HG02678 (cell line): Measurements from ENCODE around the gene CAPZB.

Experiments used
- ATAC-seq: cut with Tn5 transposase; IDR thresholded peaks from one replicate; pipeline ENCODE4 v1.9.1; 2021; ENCODE audit warnings: mild to moderate bottlenecking, moderate library complexity; ENCODE audit not compliant: unreplicated experiment

Gene CAPZB

DNA sequence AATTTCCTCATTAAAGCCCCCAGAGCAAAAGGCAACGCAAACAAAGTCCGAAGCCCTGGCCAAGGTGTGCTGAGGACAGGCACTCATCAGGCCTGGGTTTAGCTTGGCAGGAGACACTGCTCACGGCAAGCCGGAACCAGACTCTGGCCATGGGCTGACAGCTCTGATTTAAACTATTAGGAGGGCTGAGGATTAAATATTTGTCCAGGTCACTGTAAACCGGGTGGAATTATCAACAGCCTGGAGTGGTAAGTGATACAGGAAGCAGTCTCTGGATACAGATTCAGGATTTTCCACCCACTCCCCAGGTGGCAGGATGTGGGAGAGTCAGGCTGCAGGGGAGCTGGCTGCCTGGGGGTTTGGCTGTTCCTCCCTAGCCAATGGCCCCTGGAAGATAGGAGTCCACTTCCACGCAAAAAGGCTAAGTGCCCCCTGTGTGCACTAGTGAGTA is 130.8 kb downstream of the CAPZB start:
- ATAC-seq: no peak

DNA sequence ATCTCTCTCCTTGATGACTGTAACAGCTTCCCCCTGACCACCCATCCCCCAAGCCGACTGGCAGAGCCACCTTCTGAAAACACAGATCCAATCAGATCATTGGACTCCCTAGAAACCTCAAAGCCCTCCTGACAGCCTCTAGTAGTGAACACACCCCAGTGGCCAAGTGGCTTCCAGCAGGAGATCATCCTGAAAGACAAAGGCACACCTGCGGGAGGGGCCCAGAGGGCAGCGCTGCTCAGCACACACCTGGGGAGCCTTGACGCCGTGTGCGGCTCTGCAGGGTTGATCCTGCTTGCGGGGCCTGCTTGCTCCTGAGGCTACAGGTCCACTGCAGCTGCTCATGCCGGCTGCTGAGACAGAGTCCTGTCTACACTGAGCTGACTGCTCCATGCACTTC is 131.7 kb downstream of the CAPZB start:
- ATAC-seq: no peak

DNA sequence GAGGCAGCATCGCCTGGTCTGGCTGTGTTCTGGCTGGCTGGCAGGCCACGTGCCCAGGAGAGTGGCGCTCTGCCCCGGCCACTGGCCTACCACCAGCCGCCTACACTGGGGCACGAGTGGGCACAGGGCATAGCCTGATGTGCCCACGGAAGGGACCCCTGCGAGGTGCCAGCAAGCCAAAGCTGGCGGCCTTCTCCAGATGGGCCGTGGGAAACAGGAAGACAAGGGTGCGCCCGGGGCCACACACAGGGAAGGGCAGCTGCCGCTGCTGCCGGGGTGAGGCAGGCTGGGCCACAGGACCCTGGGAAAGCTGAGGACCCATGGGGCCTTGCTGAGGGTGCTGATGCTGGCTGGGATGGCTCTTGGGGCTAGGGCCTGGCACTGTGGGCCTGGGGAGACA is 132.5 kb downstream of the CAPZB start:
- ATAC-seq: no peak

DNA sequence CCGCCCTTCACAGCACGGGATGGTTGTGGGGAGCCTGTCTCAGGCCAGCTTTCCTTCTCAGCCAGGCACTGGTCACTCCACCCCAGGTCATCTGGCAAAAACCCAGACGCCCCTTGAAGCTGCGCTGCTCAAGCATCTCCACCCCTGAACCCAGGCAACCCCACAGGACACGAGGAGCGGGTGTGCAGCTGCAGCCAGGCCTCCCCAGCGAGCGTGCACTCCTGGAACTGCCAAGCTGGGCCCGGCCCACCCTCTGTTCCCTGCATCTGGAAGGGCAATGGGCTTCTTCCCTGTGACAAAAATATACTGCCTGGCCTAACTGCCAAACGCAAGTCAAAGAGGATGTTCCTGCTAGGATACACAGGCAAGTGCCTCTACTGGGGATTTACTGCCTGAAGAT is 133.5 kb downstream of the CAPZB start:
- no peak for ATAC-seq

DNA sequence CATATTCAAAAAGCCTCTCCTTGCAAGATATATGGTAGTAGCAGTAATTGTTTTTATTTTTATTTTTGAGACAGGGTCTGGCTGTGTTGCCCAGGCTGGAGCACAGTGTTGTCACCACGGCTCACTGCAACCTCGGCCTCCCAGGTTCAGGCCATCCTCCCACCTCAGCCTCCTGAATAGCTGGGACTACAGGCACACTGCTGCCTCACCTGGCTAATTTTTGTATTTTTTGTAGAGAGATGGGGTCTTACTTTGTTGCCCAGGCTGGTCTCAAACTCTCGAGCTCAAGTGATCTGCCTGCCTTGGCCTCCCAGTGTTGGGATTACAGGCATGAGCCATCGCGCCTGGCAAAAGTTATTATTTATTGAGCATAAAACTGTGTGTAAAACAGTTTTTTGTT is 134.8 kb downstream of the CAPZB start:
- no peak for ATAC-seq

DNA sequence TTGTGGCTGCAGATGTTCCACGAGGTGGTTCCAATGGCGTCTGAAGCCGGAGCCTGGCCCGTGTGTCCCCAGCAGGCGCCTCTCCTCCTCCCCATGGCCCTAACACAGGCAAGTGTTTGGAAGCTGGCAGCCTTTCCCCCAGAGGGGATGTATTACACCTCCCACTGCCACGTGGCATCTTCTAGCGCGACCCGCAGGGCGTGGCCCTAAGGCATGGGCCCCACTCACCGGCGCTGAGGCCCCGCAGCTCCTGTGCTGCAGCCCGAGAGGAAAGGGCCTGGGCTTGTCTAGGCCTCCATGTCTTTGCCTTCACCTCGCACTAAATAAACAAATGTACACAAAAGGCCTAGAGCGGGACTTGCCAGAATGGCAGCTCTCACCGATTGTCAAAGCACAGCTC is 135.3 kb downstream of the CAPZB start:
- no peak for ATAC-seq

DNA sequence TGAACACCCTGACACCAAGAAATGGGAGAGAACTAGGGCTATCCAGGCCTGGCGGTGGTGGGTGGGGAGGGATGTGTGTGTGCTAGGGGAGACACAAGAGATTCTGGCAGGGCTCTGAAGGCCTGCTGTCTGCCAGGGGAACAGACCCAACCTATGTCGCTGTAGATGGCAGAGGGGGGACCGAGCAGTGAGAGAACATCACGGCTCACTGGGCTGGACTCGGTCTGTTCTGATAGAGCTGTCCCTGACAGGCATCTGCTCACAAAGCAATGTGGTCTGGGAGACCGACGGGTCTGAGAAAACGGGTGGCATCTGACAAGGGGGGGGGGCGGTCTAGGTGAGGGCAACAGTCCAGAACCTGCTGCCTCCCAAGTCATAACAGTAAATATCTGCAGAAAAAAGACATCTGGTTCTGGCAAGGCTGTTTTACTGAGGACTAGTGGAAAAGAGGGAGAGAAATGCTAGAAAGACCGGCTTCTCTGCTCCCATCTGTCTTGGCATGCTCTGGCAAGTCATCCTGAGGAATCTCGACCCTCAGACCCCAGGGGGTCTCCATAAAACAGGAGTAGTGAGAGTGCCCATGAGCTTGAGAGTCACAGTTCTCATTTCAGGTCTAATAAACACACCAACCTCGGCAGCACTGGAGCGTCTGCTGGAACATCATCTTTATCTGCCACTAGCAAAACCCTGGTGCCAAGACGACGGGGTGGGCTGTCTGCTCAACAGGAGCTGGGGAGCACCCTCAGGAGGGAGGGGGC is 136.7 kb downstream of the CAPZB start:
- no peak for ATAC-seq

DNA sequence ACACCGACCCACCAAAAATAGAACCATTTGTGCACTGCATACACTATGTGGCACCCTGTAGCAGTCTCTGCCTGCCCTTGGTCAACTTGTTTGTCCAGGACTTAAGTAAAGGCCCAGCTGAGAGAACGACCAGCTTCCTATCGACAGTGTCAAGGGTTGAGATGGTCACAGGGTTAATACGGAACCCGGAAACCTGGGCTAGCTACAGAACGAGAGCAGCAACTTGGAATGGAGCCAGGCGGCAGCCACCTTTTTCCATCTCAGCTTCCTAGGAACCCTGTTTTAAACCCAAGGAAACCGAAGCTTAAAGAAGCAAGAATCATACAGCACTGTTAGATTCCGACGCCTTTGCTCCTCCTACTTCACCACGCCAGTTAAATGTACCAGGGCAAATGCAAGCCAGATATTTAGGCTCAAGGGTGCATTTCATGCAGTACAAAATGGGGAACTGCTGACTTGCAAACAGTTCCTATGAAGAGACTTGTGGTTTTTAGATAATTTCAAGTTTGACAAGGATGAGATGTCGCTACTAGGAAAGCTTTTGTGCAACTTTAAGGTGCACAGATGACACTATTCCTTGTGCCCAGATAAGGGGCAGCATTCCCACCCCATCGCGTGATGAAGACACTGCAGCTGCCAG is 137.7 kb downstream of the CAPZB start:
- no peak for ATAC-seq

DNA sequence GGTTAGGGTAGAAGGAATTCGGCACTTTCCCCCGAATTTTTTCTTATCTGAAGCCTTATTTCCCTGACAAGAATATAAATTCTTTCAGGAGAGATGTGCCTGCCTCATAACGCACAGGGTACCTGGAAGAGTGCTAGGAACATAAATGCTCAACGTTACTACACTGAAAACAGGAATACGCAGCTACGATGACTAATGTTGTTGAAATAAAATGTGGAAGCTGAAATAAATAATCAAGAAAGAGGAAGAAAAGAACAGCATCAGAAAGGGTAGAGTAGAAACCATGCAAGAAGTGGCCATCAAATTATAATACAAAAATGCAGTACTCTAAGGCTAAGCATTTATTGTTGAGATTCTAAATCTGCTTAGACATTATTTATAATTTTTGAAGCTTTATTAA is 139.3 kb downstream of the CAPZB start:
- ATAC-seq: no peak

DNA sequence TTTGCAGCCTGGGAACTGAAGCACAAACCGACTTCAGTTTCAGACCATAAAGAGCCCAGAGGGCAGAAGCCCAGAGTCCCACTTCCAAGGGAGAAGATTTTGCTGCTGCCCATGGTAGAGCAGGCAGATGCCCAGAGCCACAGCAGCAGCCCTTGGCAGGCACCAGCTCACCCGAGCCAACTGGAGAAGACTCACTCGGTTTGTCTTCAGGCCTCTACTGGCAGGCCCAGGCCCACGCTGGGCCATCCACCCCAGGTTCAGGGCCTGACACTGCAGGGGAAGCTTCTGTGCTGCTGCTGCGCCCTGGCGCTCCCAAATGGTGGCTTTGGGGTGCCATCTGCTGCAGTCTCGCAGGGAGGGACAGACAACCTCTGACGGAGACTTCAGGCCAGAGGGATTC is 139.9 kb downstream of the CAPZB start:
- ATAC-seq: no peak

DNA sequence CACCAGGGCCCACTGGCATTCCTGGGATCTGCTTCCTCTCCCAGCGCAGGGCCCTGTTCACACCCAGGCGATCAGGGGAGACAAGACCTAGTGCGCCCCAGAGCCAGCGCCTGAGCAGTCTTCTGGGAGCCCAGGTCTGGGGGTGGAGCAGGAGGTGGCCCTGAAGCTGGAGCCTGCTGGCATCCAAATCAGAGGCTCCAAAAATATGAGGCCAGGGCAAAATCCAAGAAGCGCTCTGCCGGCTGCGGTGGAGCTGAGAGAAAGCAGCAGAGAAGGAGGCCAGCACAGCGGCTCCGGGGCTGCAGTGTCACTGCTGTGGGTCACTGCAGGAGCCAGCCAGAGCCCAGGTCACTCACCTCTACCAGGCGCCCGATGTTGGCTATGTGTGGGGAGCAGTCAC is 140.5 kb downstream of the CAPZB start:
- no peak for ATAC-seq

DNA sequence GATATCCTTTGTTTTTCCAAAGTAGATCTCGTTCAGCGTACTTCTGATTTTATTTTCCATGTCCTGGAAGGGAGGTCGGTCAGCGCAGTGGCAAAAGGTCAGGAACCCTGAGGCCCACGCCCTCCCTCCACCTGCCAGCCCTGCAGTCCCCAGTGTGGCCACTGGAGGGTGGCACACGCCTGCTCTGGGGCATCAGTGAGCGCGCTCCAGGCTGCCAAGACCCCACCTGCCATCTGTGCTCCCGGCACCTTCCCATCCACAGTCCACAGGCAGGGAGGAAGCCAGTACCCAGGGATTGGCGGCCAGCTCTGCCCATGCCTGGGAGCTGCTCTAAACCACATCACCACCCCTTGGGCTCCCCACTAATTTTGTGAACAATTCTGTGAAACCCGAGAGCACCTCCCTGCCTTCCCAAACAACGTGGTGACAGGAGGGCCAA is 140.9 kb downstream of the CAPZB start:
- no peak for ATAC-seq

DNA sequence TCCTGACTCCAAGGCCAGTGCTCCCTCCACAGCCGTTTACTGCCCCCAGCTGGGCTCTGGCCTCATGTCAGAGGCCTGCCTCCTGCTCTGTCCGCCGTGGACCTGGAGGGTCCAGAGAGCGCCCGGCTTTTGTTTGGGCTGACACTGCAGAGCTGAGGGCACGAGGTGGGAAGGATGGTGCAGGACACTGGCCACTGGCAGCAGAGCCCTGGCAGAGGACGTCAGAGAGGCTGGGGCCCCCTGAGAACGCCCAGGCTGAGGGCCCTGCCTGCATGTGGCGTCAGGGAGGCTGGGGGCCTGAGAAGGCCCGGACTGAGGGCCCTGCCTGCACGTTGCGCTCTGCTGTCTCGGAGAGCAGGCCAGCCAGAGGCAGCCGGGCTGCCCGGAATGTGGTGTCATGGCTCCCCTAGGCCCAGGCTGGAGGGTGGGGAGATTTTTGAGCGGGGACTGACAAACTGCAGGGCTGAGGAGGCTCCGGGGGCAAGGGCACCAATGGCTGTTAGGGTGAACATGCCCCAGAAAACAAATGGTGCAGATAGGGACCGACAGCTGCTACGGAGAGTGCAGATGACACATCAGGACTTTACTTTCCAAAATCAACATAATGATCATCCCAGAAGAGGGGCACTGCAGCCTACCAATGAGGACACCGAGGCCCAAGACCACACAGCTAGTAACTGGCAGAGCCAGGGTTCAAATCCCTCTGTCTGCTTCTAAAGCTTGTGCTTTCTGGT is 141.6 kb downstream of the CAPZB start:
- no peak for ATAC-seq

DNA sequence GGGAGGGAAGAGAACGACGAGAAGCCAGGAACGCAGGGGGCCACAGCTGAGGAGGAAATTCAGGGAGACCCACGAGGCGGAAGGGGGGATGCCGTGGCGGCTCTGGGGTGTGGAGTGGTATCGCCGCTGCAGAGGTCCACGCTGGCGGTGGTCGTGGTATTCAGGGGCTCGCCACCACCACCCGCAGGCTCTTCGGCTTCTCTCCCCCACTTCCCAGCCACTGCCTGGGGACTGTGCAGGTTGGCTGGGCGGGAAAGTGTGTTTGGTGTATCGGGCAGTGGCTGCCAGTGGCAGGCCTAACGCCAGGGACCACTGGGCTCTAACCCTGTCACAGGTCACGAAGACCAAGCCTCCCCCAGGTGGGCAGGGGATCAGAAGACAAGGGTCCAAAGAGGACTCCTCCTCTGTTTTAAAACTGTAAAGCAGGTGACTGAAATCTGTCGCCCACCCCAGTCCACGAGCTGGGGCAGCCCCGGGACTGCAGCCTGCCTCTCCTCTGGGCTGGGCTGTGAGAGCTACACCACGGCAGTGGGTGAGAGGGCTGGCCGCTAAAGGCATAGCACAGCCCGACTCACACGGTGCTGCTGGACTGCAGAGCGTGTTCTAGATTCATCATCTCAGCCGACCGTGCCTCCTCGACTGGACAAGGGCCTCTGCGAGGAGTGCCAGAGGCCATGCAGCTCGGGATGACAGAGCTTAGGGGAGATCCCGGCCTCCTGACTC is 142.3 kb downstream of the CAPZB start:
- no peak for ATAC-seq

DNA sequence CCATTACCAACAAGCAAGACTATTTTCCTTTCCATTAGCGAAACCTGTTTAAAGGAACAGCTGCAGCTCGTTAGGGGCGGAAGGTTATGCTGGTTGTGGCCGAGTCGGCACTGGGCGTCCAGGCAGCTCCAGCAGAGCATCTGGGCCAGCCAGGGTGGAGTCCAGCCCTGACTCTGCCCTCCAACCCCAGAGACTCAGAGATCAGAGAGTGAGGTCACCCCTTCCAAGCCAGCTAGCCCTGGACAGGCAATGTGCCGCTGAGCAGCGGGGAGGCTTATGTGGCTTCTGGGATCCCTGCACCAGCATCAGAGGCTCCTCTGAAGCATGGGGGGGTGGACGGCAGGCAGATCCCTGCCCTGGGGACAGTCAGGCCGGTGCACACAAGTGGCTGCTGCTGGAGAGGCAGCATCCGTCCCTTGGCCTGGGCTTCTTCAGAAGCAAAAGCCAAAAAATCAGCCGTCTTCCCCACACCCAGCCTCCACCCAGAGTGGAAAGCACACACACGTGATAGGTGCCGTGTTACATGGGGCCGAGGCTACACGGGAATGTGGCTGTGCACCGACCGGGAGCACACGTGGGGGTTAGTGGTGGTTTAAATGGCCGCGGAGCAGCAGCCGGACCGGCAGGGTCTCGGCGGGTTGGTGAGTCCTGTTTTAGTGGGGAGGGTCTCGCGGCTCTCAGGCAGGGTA is 143.1 kb downstream of the CAPZB start:
- no peak for ATAC-seq

DNA sequence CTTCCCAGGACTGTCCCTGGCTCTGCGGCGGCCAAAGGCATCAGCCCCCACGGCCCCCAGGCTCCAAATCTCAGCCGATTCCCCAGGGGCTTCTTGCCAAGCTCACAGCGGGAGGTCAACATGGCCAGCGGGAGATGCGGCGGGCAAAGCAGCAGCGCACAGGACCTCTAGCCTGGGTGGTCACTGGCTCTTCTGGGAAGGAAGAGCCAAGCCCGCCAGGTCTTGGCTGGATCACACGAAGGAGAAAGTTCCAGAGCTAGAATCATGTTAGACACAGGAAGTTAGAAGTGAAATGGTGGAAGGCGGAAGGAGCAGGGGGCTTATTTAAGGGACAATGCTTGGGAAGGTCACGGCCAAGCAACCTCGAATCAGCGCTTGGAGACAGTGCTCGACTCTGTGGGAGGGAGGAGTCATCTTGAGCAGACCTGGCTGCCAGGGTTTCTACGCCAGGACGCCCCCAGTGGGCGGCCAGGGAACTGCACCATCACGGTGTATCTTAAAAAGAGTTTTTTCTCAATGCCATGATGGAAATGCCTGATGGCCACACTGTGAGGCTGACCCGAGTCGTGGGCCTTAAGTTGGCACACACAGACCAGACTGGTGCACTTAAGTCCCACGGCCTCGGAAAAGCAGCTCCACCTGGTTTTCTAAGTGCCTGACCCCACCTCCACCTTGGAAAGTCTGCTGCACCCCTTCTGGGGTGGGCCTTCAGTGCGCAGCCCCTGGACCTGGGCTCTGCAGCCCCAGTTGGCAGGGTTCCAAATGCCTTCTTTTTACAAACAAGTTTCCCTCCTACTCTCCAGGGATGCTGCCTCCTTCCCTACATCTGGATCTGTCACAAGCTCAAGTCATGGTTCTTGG is 143.9 kb downstream of the CAPZB start:
- no peak for ATAC-seq

DNA sequence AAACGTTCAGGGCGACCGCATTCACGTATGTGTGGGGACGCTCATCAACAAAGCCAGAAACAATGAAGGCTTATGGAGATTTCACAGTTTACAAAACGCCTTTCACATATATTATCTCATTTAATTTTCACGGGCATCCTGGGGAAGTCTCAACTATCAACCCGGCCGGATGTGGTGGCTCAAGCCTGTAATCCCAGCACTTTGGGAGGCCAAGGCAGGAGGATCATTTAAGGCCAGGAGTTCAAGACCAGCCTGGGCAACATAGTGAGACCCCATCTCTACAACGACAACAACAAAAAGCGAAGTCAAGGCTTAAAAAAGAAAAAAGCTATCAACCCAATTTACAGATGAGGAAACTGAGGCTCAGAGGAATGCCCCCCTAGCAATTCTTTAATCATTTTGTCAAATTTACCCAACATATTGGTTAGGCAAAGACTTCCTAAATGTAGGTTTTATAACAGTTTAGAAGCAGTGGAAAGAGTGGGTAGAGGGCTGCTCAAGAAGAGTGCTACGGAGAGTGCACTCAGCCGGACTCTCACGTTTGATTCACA is 144.9 kb downstream of the CAPZB start:
- ATAC-seq: no peak

DNA sequence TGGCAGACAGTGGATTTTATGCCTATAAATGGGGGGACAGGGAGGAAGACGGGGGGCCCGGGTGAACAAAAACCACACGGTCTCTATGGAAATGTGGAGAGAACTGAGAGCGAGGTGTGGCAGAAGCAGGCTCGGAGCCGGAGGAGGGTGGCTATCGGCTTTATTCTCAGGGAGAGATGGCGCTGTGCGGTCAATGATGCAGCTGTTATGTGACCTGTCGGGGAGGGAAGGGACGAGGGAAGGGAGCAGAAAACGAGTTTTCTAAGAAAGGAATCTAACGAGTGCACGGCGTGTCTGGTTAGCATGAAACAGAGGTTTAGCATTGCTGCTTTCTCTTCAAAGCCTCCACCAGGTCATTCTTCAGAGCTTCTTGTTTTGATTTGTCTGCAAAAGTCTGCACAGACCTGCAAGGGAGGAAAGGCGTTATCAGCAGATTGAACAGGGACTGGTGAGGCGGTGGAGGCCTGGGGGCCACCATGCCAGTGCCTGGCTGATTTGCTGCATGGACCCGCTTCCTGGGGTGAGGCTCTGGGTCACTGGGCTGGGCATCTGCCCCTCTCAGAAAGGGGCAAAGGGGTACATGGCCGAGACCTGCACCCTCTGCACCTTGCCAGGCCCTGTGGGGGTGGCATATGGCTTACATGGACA is 146.0 kb downstream of the CAPZB start:
- no peak for ATAC-seq

DNA sequence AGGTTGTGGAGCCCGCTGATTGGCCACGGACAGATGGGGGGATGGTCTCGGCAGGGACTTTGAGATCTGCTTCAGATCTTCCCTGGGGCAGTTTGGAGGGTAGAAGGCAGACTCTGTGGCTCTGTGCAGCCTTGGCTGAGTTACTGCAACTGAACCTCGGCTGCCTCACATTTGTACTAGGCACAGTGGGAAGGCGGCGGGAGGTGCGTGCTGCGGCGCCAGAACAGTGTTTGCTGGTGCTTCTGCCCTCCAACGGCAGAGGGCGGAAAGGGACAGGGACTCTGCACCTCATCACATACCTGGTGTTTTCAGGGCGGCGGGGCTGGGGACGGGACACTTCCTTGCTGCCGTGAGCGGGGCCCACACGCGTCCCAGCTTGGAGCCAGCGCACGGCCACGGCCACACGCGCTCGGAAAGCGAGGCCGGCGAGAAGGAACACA is 147.0 kb downstream of the CAPZB start:
- ATAC-seq: no peak
